Neutrophil (primary cell): ENCODE measurements around the gene IQSEC1.

Experiments used
- H3K27ac ChIP-seq: fragments of 200-600 bp; sonication (generic); 2 replicates; pipeline ENCODE4 v1.5.1; 2016; ENCODE audit warnings: mild to moderate bottlenecking, moderate library complexity
- H3K27me3 ChIP-seq: fragments of 200-600 bp; sonication (generic); 2 replicates; pipeline ENCODE4 v1.6.0; 2016; ENCODE audit warnings: mild to moderate bottlenecking
- H3K36me3 ChIP-seq: fragments of 200-600 bp; sonication (generic); 2 replicates; pipeline ENCODE4 v1.5.1; 2017
- H3K4me1 ChIP-seq, 2 experiments: fragments of 200-600 bp in 1 of 2; sonication (generic) in 1 of 2; 1 replicate in 1 of 2; 2 replicates in 1 of 2; pipeline versions ENCODE4 v1.5.1 to v1.6.1; 2013 to 2016; ENCODE audit warnings: low read depth in 1 of 2, low read length in 1 of 2, mild to moderate bottlenecking in 1 of 2, moderate library complexity in 1 of 2; ENCODE audit not compliant: control insufficient read depth in 1 of 2, insufficient read depth in 1 of 2
- H3K4me3 ChIP-seq, 2 experiments: fragments of 200-600 bp in 1 of 2; sonication (generic) in 1 of 2; 1 replicate in 1 of 2; 2 replicates in 1 of 2; pipeline ENCODE4 v1.5.1; 2013 to 2016; ENCODE audit warnings: low read depth in 1 of 2, low read length in 1 of 2, mild to moderate bottlenecking in 1 of 2, moderate library complexity in 1 of 2
- H3K9me3 ChIP-seq: fragments of 200-600 bp; sonication (generic); 2 replicates; pipeline ENCODE4 v1.5.1; 2016
- CTCF ChIP-seq: fragments of 200-600 bp; sonication (generic); IDR thresholded peaks from 2 replicates; pipeline ENCODE4 v1.5.1; 2016; ENCODE audit warnings: antibody characterized with exemption

Gene IQSEC1

GRCh38 chr3:12931273-12931905, 141.8 kb downstream of the IQSEC1 start:
- Histone ChIP-seq H3K4me3 (no peak overlapping the region), H3K27ac (no peak overlapping the region), H3K27me3 (no peaks in the 10 kb centered on the region), H3K9me3 (no peaks in the 10 kb centered on the region), H3K4me1 (no peaks in the 10 kb centered on the region), H3K36me3 (peaks cover 100% of the 10 kb centered on the region)
- no peak for TF ChIP-seq CTCF

- Histone ChIP-seq H3K4me3 (no peak overlapping the region), H3K4me1 (no peaks in the 10 kb centered on the region), H3K36me3 (peaks cover 100% of the 10 kb centered on the region), H3K9me3 (no peaks in the 10 kb centered on the region), H3K27me3 (no peaks in the 10 kb centered on the region), H3K27ac (no peak overlapping the region)
- no peak for TF ChIP-seq CTCF
Observed at GRCh38 chr3:12929801-12930200, 143.4 kb downstream of the IQSEC1 start.

- TF ChIP-seq CTCF: no peak
- Histone ChIP-seq H3K27me3 (no peaks in the 10 kb centered on the region), H3K36me3 (peaks cover 100% of the 10 kb centered on the region), H3K9me3 (peaks cover 4% of the 10 kb centered on the region), H3K27ac (no peak overlapping the region), H3K4me3 (no peak overlapping the region), H3K4me1 (no peaks in the 10 kb centered on the region)
Observed at GRCh38 chr3:12926660-12927059, 146.6 kb downstream of the IQSEC1 start.

GRCh38 chr3:12925648-12926047, 147.6 kb downstream of the IQSEC1 start:
- TF ChIP-seq CTCF: no peak
- peaks cover 100% of the 10 kb centered on the region for H3K36me3 ChIP-seq
- H3K4me3 ChIP-seq: no peak overlapping the region

GRCh38 chr3:12924437-12924836, 148.8 kb downstream of the IQSEC1 start:
- H3K4me3 ChIP-seq: no peak overlapping the region
- no peaks in the 10 kb centered on the region for H3K4me1 ChIP-seq
- peaks cover 100% of the 10 kb centered on the region for H3K36me3 ChIP-seq
- H3K27me3 ChIP-seq: no peaks in the 10 kb centered on the region
- peaks cover 4% of the 10 kb centered on the region for H3K9me3 ChIP-seq
- TF ChIP-seq CTCF: no peak
- no peak overlapping the region for H3K27ac ChIP-seq

More at GRCh38 chr3:12925648-12926047, 147.6 kb downstream of the IQSEC1 start:
- Histone ChIP-seq H3K27ac (no peak overlapping the region), H3K27me3 (no peaks in the 10 kb centered on the region), H3K9me3 (peaks cover 4% of the 10 kb centered on the region), H3K4me1 (no peaks in the 10 kb centered on the region)
